Measurements from ENCODE around the gene GSTO2. TPM values are rescaled to one million over a fixed set of nuclear protein-coding genes. Genes with fewer than 3 reads are reported as not detected.

GSTO2 gene
- total RNA-seq, 6 experiments from 2014 or later, result 2.5 to 15.0 (median 12.3) TPM

GRCh38 chr10:104349623-104350126 lies 80.7 kb downstream of the GSTO2 start:
- no peaks in the 10 kb centered on the region for H3K27me3 Mint-ChIP-seq (ENCODE audit: insufficient read depth)
- DNase-seq, result no peak
- no peak overlapping the region for H3K27ac Mint-ChIP-seq
- no peak for TF ChIP-seq CTCF (IDR thresholded peaks at IDR 0.05)
- no peak overlapping the region for H3K4me3 Mint-ChIP-seq
- H3K4me1 Mint-ChIP-seq (ENCODE audit: low read depth), result peaks cover 12% of the 10 kb centered on the region; the same call in 1 of the 2 replicates
- no peaks in the 10 kb centered on the region for H3K36me3 Mint-ChIP-seq (ENCODE audit: low read depth)
- no peaks in the 10 kb centered on the region for H3K9me3 Mint-ChIP-seq

GRCh38 chr10:104350127-104350635 lies 81.2 kb downstream of the GSTO2 start:
- TF ChIP-seq CTCF (IDR thresholded peaks at IDR 0.05), result peak; percentile 78
- H3K9me3 Mint-ChIP-seq, result no peaks in the 10 kb centered on the region
- no peak overlapping the region for H3K27ac Mint-ChIP-seq
- no peak overlapping the region for H3K4me3 Mint-ChIP-seq
- no peaks in the 10 kb centered on the region for H3K27me3 Mint-ChIP-seq (ENCODE audit: insufficient read depth)
- H3K4me1 Mint-ChIP-seq (ENCODE audit: low read depth), result peaks cover 12% of the 10 kb centered on the region; the same call in 1 of the 2 replicates
- H3K36me3 Mint-ChIP-seq (ENCODE audit: low read depth), result no peaks in the 10 kb centered on the region
- DNase-seq, result peak; percentile 70

DNA sequence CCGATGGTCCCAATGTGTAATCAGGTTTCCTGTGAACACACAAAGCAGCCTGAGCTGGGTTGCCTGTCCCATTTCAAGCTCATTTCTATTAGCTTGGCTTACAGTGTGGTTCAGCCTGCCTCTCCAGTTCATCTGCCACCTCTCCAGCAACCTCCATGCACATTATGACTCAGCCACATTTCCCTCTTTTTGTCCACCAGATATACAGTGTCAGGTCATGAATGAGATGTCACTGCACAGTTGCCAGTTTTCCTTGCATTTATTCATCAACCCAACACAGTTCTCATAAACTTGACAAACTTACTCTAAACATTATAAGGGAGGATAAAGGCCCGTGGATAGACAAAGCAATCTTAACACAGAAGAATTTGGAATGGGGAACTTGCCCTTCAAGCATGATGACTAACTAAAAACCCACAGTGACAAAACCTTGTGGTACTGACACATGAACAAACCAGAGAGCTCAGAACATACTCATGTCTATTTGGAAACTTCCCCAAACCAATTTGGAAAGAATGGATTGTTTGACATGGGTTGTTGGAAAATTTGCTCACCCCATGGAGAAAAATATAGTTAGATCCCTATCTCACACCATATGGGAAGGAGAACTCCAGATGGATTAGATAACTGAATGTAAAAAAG lies 82.2 kb downstream of the GSTO2 start:
- H3K4me1 Mint-ChIP-seq (ENCODE audit: low read depth), result peaks cover 12% of the 10 kb centered on the region; the same call in 1 of the 2 replicates
- no peak for TF ChIP-seq CTCF (IDR thresholded peaks at IDR 0.05)
- no peaks in the 10 kb centered on the region for H3K36me3 Mint-ChIP-seq (ENCODE audit: low read depth)
- H3K9me3 Mint-ChIP-seq, result no peaks in the 10 kb centered on the region
- H3K27ac Mint-ChIP-seq, result no peak overlapping the region
- H3K27me3 Mint-ChIP-seq (ENCODE audit: insufficient read depth), result no peaks in the 10 kb centered on the region
- peak overlapping the region; percentile 63 for H3K4me3 Mint-ChIP-seq
- peak; percentile 78 for DNase-seq

- H3K4me3 Mint-ChIP-seq, result peak overlapping the region; percentile 63
- H3K9me3 Mint-ChIP-seq, result no peaks in the 10 kb centered on the region
- TF ChIP-seq CTCF (IDR thresholded peaks at IDR 0.05), result no peak
- DNase-seq, result no peak
- H3K27ac Mint-ChIP-seq, result no peak overlapping the region
- H3K27me3 Mint-ChIP-seq (ENCODE audit: insufficient read depth), result no peaks in the 10 kb centered on the region
- H3K4me1 Mint-ChIP-seq (ENCODE audit: low read depth), result peaks cover 12% of the 10 kb centered on the region; the same call in 1 of the 2 replicates
- no peaks in the 10 kb centered on the region for H3K36me3 Mint-ChIP-seq (ENCODE audit: low read depth)
Observed at GRCh38 chr10:104351919-104352318, 82.9 kb downstream of the GSTO2 start.

- peak; percentile 74 for DNase-seq
- H3K36me3 Mint-ChIP-seq (ENCODE audit: low read depth), result no peaks in the 10 kb centered on the region
- H3K9me3 Mint-ChIP-seq, result no peaks in the 10 kb centered on the region
- peak; percentile 76 for TF ChIP-seq CTCF (IDR thresholded peaks at IDR 0.05)
- H3K4me1 Mint-ChIP-seq (ENCODE audit: low read depth), result peaks cover 4% of the 10 kb centered on the region; the same call in 1 of the 2 replicates
- peak within 1 kb of the TSS; percentile 38; the same call in 1 of the 2 replicates for H3K27ac Mint-ChIP-seq
- no peaks in the 10 kb centered on the region for H3K27me3 Mint-ChIP-seq (ENCODE audit: insufficient read depth)
- no peak within 1 kb of the TSS for H3K4me3 Mint-ChIP-seq
Observed at GRCh38 chr10:104353325-104354048, 84.5 kb downstream of the GSTO2 start, which contains the start of gene CFAP58. Gene CFAP58 (plus strand): TSS chr10:104353833. CDS start chr10:104353898, 65 bp downstream.

Small RNA genes lying within 50 kb of the gene (microRNA-seq; reads per million reads assigned to microRNA genes)
- gene MIR4482, result not detected

Other genes with a start within 250 kb of the GSTO2 start
- gene COL17A1, start 183.3 kb upstream of the GSTO2 start, total RNA-seq (2021; fragmentation: NEBNext Ultra II Directional; extraction: Animal tissue kit (Norgen Biotek cat#: 25700)), result 1 to 10 TPM in 2 of 6 experiments, under 1 TPM in 4; 0.23 to 1.5 (median 0.66) TPM
- 1 to 10 TPM; 4.4 to 6.5 (median 5.7) TPM for gene SFR1, start 147.0 kb upstream of the GSTO2 start, total RNA-seq (2021; fragmentation: NEBNext Ultra II Directional; extraction: Animal tissue kit (Norgen Biotek cat#: 25700))
- gene CFAP43, start 36.8 kb upstream of the GSTO2 start, total RNA-seq (2021; fragmentation: NEBNext Ultra II Directional; extraction: Animal tissue kit (Norgen Biotek cat#: 25700)), result under 1 TPM in 1 of 6 experiments, not detected in 5; 0.14 TPM
- gene GSTO1, start 14.3 kb upstream of the GSTO2 start, total RNA-seq (2021; fragmentation: NEBNext Ultra II Directional; extraction: Animal tissue kit (Norgen Biotek cat#: 25700)), result 100 to 1,000 TPM; 213 to 242 (median 224) TPM
- gene ITPRIP, start 69.3 kb downstream of the GSTO2 start, total RNA-seq (2021; fragmentation: NEBNext Ultra II Directional; extraction: Animal tissue kit (Norgen Biotek cat#: 25700)), result 10 to 100 TPM; 23.9 to 34.7 (median 29.7) TPM
- gene CFAP58, start 84.6 kb downstream of the GSTO2 start, total RNA-seq (2021; fragmentation: NEBNext Ultra II Directional; extraction: Animal tissue kit (Norgen Biotek cat#: 25700)), result 1 to 10 TPM in 1 of 6 experiments, under 1 TPM in 5; 0.35 to 1.1 (median 0.41) TPM